22Rv1 (cell line): ENCODE results near the gene LRRC38.

ENCODE experiments used
- CTCF ChIP-seq: fragments of 450-650 bp; IDR thresholded peaks from 2 replicates; pipeline ENCODE4 v1.5.1; 2017; ENCODE audit warnings: mild to moderate bottlenecking
- ZFX ChIP-seq: fragments of 450-650 bp; IDR thresholded peaks from 2 replicates; pipeline ENCODE4 v1.6.1; 2017; ENCODE audit warnings: antibody characterized with exemption, borderline replicate concordance

- TF ChIP-seq CTCF = no peak
- no peak for TF ChIP-seq ZFX
Observed at GRCh38 chr1:13462682-13463081, 51.1 kb downstream of the LRRC38 start.
